HepG2 (cell line): ENCODE results near the gene CBR4. TPM values are rescaled to one million over a fixed set of nuclear protein-coding genes. Genes with fewer than 3 reads are reported as not detected.

ENCODE experiments used
- ATAC-seq: fragments of 200-7000 bp; cut with Tn5 transposase; 3 replicates; pipeline ENCODE4 v1.9.1; 2020; ENCODE audit warnings: mild to moderate bottlenecking, moderate library complexity
- BruUV-seq: library from RNA; stranded (reverse); fragments of 400-500 nt; replicated peaks from 2 replicates; lab custom pipeline; 2021; lab: Mats Ljungman, UMichigan
- CTCF ChIA-PET: fragments of 300-600 bp; formaldehyde crosslinking; extraction: SDS; loops from one replicate; lab custom pipeline; 2021; ENCODE audit warnings: low total read pairs, inconsistent platforms, low intra/inter-chr PET ratio; lab: Yijun Ruan, JAX
- POLR2A ChIA-PET: fragments of 350-600 bp; sonication (Branson Sonifier 250); formaldehyde crosslinking; loops from one replicate; lab custom pipeline; 2020; ENCODE audit warnings: antibody characterized with exemption, inconsistent platforms; lab: Yijun Ruan, JAX
- DNase-seq: peaks from one replicate; pipeline ENCODE4 v3.0.0-alpha.2; 2015; ENCODE audit warnings: low spot score
- FAIRE-seq: peaks from 3 replicates; lab custom pipeline; 2011; peaks lifted over from hg19 to GRCh38; lab: Jason Lieb, UNC
- H2AFZ ChIP-seq: one replicate; pipeline ENCODE4 v1.6.1; 2011; ENCODE audit warnings: low read length, inconsistent platforms
- H3K27ac ChIP-seq: fragments of 300-600 bp; 3 replicates; pipeline ENCODE4 v1.8.0; 2011; ENCODE audit warnings: mixed run types, mild to moderate bottlenecking, mixed read lengths, low read length, inconsistent platforms; ENCODE audit not compliant: insufficient read depth; ENCODE audit errors: extremely low read length
- H3K27me3 ChIP-seq, 2 experiments: fragments of 200-600 bp in 1 of 2; 2 replicates in 1 of 2; 3 replicates in 1 of 2; pipeline versions ENCODE4 v1.6.0 to v1.8.0; 2011; ENCODE audit warnings: low read length in 2 of 2, mild to moderate bottlenecking in 2 of 2, moderate library complexity in 2 of 2, inconsistent platforms in 1 of 2; ENCODE audit not compliant: insufficient read depth in 2 of 2, control insufficient read depth in 1 of 2
- H3K36me3 ChIP-seq, 2 experiments: fragments of 200-600 bp in 1 of 2; replicated peaks in 1 of 2; 2 replicates in 1 of 2; 3 replicates in 1 of 2; pipeline versions ENCODE4 v1.5.1 to v1.8.0; 2011; ENCODE audit warnings: low read length in 2 of 2, inconsistent platforms in 1 of 2; ENCODE audit not compliant: insufficient read depth in 2 of 2, control insufficient read depth in 1 of 2
- H3K4me1 ChIP-seq: 2 replicates; pipeline ENCODE4 v1.5.1; 2012; ENCODE audit warnings: low read length, inconsistent platforms; ENCODE audit not compliant: insufficient read depth
- H3K4me2 ChIP-seq: 2 replicates; pipeline ENCODE4 v1.6.0; 2011; ENCODE audit warnings: low read depth, low read length, inconsistent platforms
- H3K4me3 ChIP-seq, 3 experiments: fragments of 200-600 bp in 1 of 3; sonication (generic), shearing (Covaris generic) in 1 of 3; replicated peaks in 1 of 3; 2 replicates each; pipeline ENCODE4 v1.5.1; 2011 to 2016; ENCODE audit warnings: low read length in 3 of 3, inconsistent platforms in 2 of 3, low read depth in 2 of 3, mild to moderate bottlenecking in 2 of 3, control low read depth in 1 of 3, mixed read lengths in 1 of 3; ENCODE audit not compliant: insufficient read depth in 1 of 3
- H3K79me2 ChIP-seq: one replicate; pipeline ENCODE4 v1.6.1; 2011; ENCODE audit warnings: low read length, inconsistent platforms; ENCODE audit not compliant: insufficient read depth
- H3K9ac ChIP-seq: 2 replicates; pipeline ENCODE4 v1.6.0; 2011; ENCODE audit warnings: mild to moderate bottlenecking, low read depth, low read length, inconsistent platforms; ENCODE audit not compliant: insufficient read depth
- H3K9me3 ChIP-seq: 2 replicates; pipeline ENCODE4 v1.5.1; 2012; ENCODE audit warnings: mild to moderate bottlenecking, low read length
- H4K20me1 ChIP-seq: 2 replicates; pipeline ENCODE4 v1.6.0; 2011; ENCODE audit warnings: inconsistent platforms, mild to moderate bottlenecking, low read length, moderate library complexity; ENCODE audit not compliant: insufficient read depth
- CEBPG ChIP-seq: IDR thresholded peaks from 2 replicates; pipeline ENCODE4 v1.6.1; 2016
- GABPA ChIP-seq, 2 experiments: IDR thresholded peaks; 2 replicates each; pipeline ENCODE4 v1.6.1; 2011 to 2016; ENCODE audit warnings: low read depth in 2 of 2, low read length in 1 of 2, missing biosample characterization in 1 of 2, missing genetic modification characterization in 1 of 2
- ONECUT2 ChIP-seq: sonication (generic); formaldehyde crosslinking; IDR thresholded peaks from 2 replicates; pipeline ENCODE4 v1.4.0; 2020; ENCODE audit warnings: missing genetic modification reagents
- PATZ1 ChIP-seq: sonication (generic); formaldehyde crosslinking; IDR thresholded peaks from 2 replicates; pipeline ENCODE4 v1.4.0; 2020; ENCODE audit warnings: missing genetic modification reagents
- POGZ ChIP-seq: sonication (generic); formaldehyde crosslinking; IDR thresholded peaks from 2 replicates; pipeline ENCODE4 v1.4.0; 2020; ENCODE audit warnings: mild to moderate bottlenecking, missing genetic modification reagents
- ZNF12 ChIP-seq: sonication (generic); formaldehyde crosslinking; IDR thresholded peaks from 2 replicates; pipeline ENCODE4 v1.5.0; 2020; ENCODE audit warnings: missing genetic modification reagents
- ZNF564 ChIP-seq: sonication (generic); formaldehyde crosslinking; IDR thresholded peaks from 2 replicates; pipeline ENCODE4 v1.8.1; 2023; ENCODE audit warnings: mild to moderate bottlenecking, missing genetic modification reagents
- ZNF598 ChIP-seq: sonication (generic); formaldehyde crosslinking; IDR thresholded peaks from 2 replicates; pipeline ENCODE4 v1.5.1; 2020; ENCODE audit warnings: mild to moderate bottlenecking, missing genetic modification reagents, borderline replicate concordance
- ZNF775 ChIP-seq: sonication (generic); formaldehyde crosslinking; IDR thresholded peaks from 2 replicates; pipeline ENCODE4 v1.4.0; 2020; ENCODE audit warnings: missing genetic modification reagents, mild to moderate bottlenecking, moderate library complexity, borderline replicate concordance
- ZNF816 ChIP-seq: sonication (generic); formaldehyde crosslinking; IDR thresholded peaks from 2 replicates; pipeline ENCODE4 v1.8.0; 2022; ENCODE audit warnings: missing genetic modification reagents, mild to moderate bottlenecking, borderline replicate concordance
- WGBS: methylation state at CpG from one replicate; pipeline ENCODE4 v1.1.6; 2017; ENCODE audit warnings: low lambda C conversion rate; 5-methylcytosine and 5-hydroxymethylcytosine counted together
- in situ Hi-C: cut with HindIII; loops from 2 replicates; pipeline ENCODE4 v1.10.0; 2017; ENCODE audit warnings: low pct_unique_long_range_greater_than_20kb; ENCODE audit not compliant: extremely low pct_ligation_motif_present
- intact Hi-C: fragments of 100-400 bp; cut with micrococcal nuclease; formaldehyde crosslinking; loops from one replicate; pipeline ENCODE4 v1.10.0; 2022; ENCODE audit not compliant: unreplicated experiment
- polyA plus RNA-seq, 8 experiments: library from polyadenylated mRNA; depleted of rRNA in 3 of 8; stranded (reverse) in 7 of 8; unstranded in 1 of 8; fragments of >200 nt; fragmentation: Illumina TruSeq in 4 of 8; extraction: Trizol in 4 of 8; gene quantifications; 2 replicates each; pipeline versions ENCODE4 v1.2.1 to v1.2.3, GENCODE V29; 2011 to 2016; ENCODE audit warnings: low read depth in 4 of 8, missing spikeins in 1 of 8, mixed read lengths in 1 of 8; ENCODE audit not compliant: insufficient read depth in 1 of 8
- total RNA-seq, 5 experiments: library from RNA; depleted of rRNA; stranded (reverse); fragments of >200 nt; fragmentation: Illumina TruSeq; extraction: Trizol; gene quantifications; 2 replicates each; pipeline ENCODE4 v1.2.3, GENCODE V29; 2016; ENCODE audit warnings: low read depth in 1 of 5

The CBR4 gene
- total and polyA plus RNA-seq, 2 of the 13 experiments (the other 11 are each of a cell fraction or from before 2014, with no cell fraction given): 7.3 to 20.7 TPM

- no peak for TF ChIP-seq ZNF775 (CRISPR knock-in tag)
Observed at GRCh38 chr4:169014586-169014985, 4.5 kb upstream of the CBR4 start (continued).

- Histone ChIP-seq H3K4me2 (no peak overlapping the region), H3K4me1 (peaks cover 60% of the 10 kb centered on the region), H3K9me3 (no peaks in the 10 kb centered on the region), H3K27me3 (peaks cover 0 to 3% of the 10 kb centered on the region in 2 experiments; a peak in 1 of 5 replicates), H4K20me1 (no peaks in the 10 kb centered on the region), H2AFZ (no peak overlapping the region), H3K36me3 (no peaks in the 10 kb centered on the region), H3K9ac (no peak overlapping the region), H3K27ac (no peak overlapping the region), H3K4me3 (no peak overlapping the region), H3K79me2 (peaks cover 11% of the 10 kb centered on the region)
- BruUV-seq: no TSS peak
- 100% methylated on average over 1 of the region's 1 CpG for WGBS
- DNase-seq (no peak), ATAC-seq (no peak), FAIRE-seq (no peak)
- no peak for TF ChIP-seq ZNF564 (CRISPR knock-in tag)
- in situ Hi-C loops: no loop called here
- ChIA-PET CTCF (no interaction called here), POLR2A (no interaction called here)
- intact Hi-C loops: loop anchor here (5.0 kb wide), 1 partner anchor 69 kb away; no protein-coding TSS in a partner anchor
Observed at GRCh38 chr4:169013396-169013795, 3.3 kb upstream of the CBR4 start.

- ChIA-PET POLR2A (interaction anchor here (0.9 kb wide), 1 partner anchor 51 kb away, joined by 3 read pairs; no protein-coding TSS in a partner anchor), CTCF (no interaction called here)
- WGBS: 8% methylated on average over 2 of the region's 2 CpGs
- Histone ChIP-seq H3K27ac (no peak overlapping the region), H3K27me3 (peaks cover 0 to 3% of the 10 kb centered on the region in 2 experiments; a peak in 1 of 5 replicates), H3K4me1 (peaks cover 72% of the 10 kb centered on the region), H3K36me3 (no peaks in the 10 kb centered on the region), H3K79me2 (peaks cover 14% of the 10 kb centered on the region), H4K20me1 (no peaks in the 10 kb centered on the region), H3K9me3 (no peaks in the 10 kb centered on the region), H3K9ac (no peak overlapping the region), H2AFZ (no peak overlapping the region), H3K4me2 (no peak overlapping the region), H3K4me3 (no peak overlapping the region)
- DNase-seq (no peak), FAIRE-seq (no peak), ATAC-seq (no peak)
- intact Hi-C loops (loop anchor here (5.0 kb wide), 1 partner anchor 70 kb away; no protein-coding TSS in a partner anchor), in situ Hi-C loops (no loop called here)
- BruUV-seq: no TSS peak
- TF ChIP-seq ONECUT2 (CRISPR knock-in tag): no peak
- peak; percentile 41; the same call in 1 of the 2 replicates for TF ChIP-seq POGZ (CRISPR knock-in tag)
- peak; percentile 61 for TF ChIP-seq CEBPG (CRISPR knock-in tag)
- TF ChIP-seq ZNF598 (CRISPR knock-in tag): no peak
- no peak for TF ChIP-seq PATZ1 (CRISPR knock-in tag)
- no peak for TF ChIP-seq ZNF816 (CRISPR knock-in tag)
- TF ChIP-seq GABPA (IDR thresholded peaks at IDR 0.05; ENCODE audit: low read depth, low read length): no peak
- TF ChIP-seq GABPA (CRISPR knock-in tag; IDR thresholded peaks at IDR 0.05; ENCODE audit: low read depth): no peak
- TF ChIP-seq ZNF12 (CRISPR knock-in tag): no peak
Observed at GRCh38 chr4:169012049-169012448, 2.0 kb upstream of the CBR4 start.
